Activated T-cell treated with anti-CD3 and anti-CD28 coated beads for 48 hours (primary cell): Measurements from ENCODE around the gene TMEM115.

Experiments
- DNase-seq: peaks from one replicate; pipeline ENCODE4 v3.0.0-alpha.2; 2020; ENCODE audit warnings: low read depth

TMEM115 gene

GRCh38 chr3:50375258-50375931, 16.1 kb upstream of the TMEM115 start:
- DNase-seq: no peak

GRCh38 chr3:50374363-50375257, 15.3 kb upstream of the TMEM115 start:
- no peak for DNase-seq

- DNase-seq: no peak
Observed at GRCh38 chr3:50373146-50374051, 14.1 kb upstream of the TMEM115 start.

- DNase-seq: no peak
Observed at GRCh38 chr3:50372349-50372748, 13.0 kb upstream of the TMEM115 start.

- DNase-seq: no peak
Observed at GRCh38 chr3:50371133-50371685, 11.9 kb upstream of the TMEM115 start.

GRCh38 chr3:50370594-50370993, 11.3 kb upstream of the TMEM115 start:
- no peak for DNase-seq

- no peak for DNase-seq
Observed at GRCh38 chr3:50369012-50369670, 9.8 kb upstream of the TMEM115 start.

- DNase-seq: no peak
Observed at GRCh38 chr3:50365842-50366220, 6.5 kb upstream of the TMEM115 start.

GRCh38 chr3:50365080-50365841, 5.9 kb upstream of the TMEM115 start:
- peak; percentile 91 for DNase-seq

- DNase-seq: no peak
Observed at GRCh38 chr3:50364573-50365079, 5.3 kb upstream of the TMEM115 start.

- no peak for DNase-seq
Observed at GRCh38 chr3:50359760-50360110, 414 bp upstream of the TMEM115 start.

- no peak for DNase-seq
Observed at GRCh38 chr3:50358355-50358910, 888 bp downstream of the TMEM115 start.

- no peak for DNase-seq
Observed at GRCh38 chr3:50357481-50357880, 1.8 kb downstream of the TMEM115 start.

- no peak for DNase-seq
Observed at GRCh38 chr3:50356553-50356952, 2.8 kb downstream of the TMEM115 start.

GRCh38 chr3:50355829-50356552, 3.3 kb downstream of the TMEM115 start:
- no peak for DNase-seq

GRCh38 chr3:50354850-50355249, 4.5 kb downstream of the TMEM115 start:
- DNase-seq: no peak

GRCh38 chr3:50354186-50354764, 5.0 kb downstream of the TMEM115 start:
- no peak for DNase-seq

GRCh38 chr3:50353245-50354004, 5.9 kb downstream of the TMEM115 start:
- DNase-seq: no peak
